Measurements from ENCODE around the gene NF2.

Gene NF2

GRCh38 chr22:29674121-29674520 is 70.7 kb downstream of the NF2 start:
- ChIA-PET POLR2A (no interaction called here), CTCF (no interaction called here)
- TF ChIP-seq SP1 (IDR thresholded peaks at IDR 0.05) (no peak), ZNF384 (IDR thresholded peaks at IDR 0.05) (no peak), FOXM1 (IDR thresholded peaks at IDR 0.05; ENCODE audit: borderline replicate concordance) (no peak), HDGF (IDR thresholded peaks at IDR 0.05; ENCODE audit: borderline replicate concordance) (no peak), SUZ12 (IDR thresholded peaks at IDR 0.05) (no peak), FOXK2 (IDR thresholded peaks at IDR 0.05) (no peak), TARDBP (IDR thresholded peaks at IDR 0.05) (no peak), LEF1 (IDR thresholded peaks at IDR 0.05; ENCODE audit: borderline replicate concordance) (no peak), ARNT (IDR thresholded peaks at IDR 0.05) (no peak), CTBP1 (IDR thresholded peaks at IDR 0.05; ENCODE audit: borderline replicate concordance) (no peak), ELF4 (IDR thresholded peaks at IDR 0.05) (no peak), NFRKB (IDR thresholded peaks at IDR 0.05) (no peak), L3MBTL2 (conservative IDR thresholded peaks at IDR 0.05) (no peak), BHLHE40 (IDR thresholded peaks at IDR 0.05; ENCODE audit: borderline replicate concordance) (no peak), FOXA1 (IDR thresholded peaks at IDR 0.05) (no peak), PKNOX1 (IDR thresholded peaks at IDR 0.05) (no peak)
- DNase-seq (ENCODE audit: extremely low spot score): no peak

- POLR2A ChIA-PET: no interaction called here
Observed at GRCh38 chr22:29679316-29679715, 75.9 kb downstream of the NF2 start.

GRCh38 chr22:29683536-29683935 is 80.1 kb downstream of the NF2 start:
- DNase-seq (ENCODE audit: extremely low spot score): no peak
- ChIA-PET POLR2A (no interaction called here), CTCF (no interaction called here)
- no peak for TF ChIP-seq FOXM1 (IDR thresholded peaks at IDR 0.05; ENCODE audit: borderline replicate concordance)
- TF ChIP-seq L3MBTL2 (conservative IDR thresholded peaks at IDR 0.05): no peak
- no peak for TF ChIP-seq LEF1 (IDR thresholded peaks at IDR 0.05; ENCODE audit: borderline replicate concordance)
- no peak for TF ChIP-seq HDGF (IDR thresholded peaks at IDR 0.05; ENCODE audit: borderline replicate concordance)
- TF ChIP-seq ZNF384 (IDR thresholded peaks at IDR 0.05): no peak
- no peak for TF ChIP-seq TARDBP (IDR thresholded peaks at IDR 0.05)
- no peak for TF ChIP-seq SP1 (IDR thresholded peaks at IDR 0.05)

More at GRCh38 chr22:29679316-29679715, 75.9 kb downstream of the NF2 start:
- TF ChIP-seq FOXK2 (IDR thresholded peaks at IDR 0.05) (no peak), PKNOX1 (IDR thresholded peaks at IDR 0.05) (no peak), FOXA1 (IDR thresholded peaks at IDR 0.05) (no peak), LEF1 (IDR thresholded peaks at IDR 0.05; ENCODE audit: borderline replicate concordance) (no peak), FOXM1 (IDR thresholded peaks at IDR 0.05; ENCODE audit: borderline replicate concordance) (no peak), ZNF384 (IDR thresholded peaks at IDR 0.05) (no peak), HDGF (IDR thresholded peaks at IDR 0.05; ENCODE audit: borderline replicate concordance) (no peak), ELF4 (IDR thresholded peaks at IDR 0.05) (no peak), BHLHE40 (IDR thresholded peaks at IDR 0.05; ENCODE audit: borderline replicate concordance) (no peak), SUZ12 (IDR thresholded peaks at IDR 0.05) (no peak), SP1 (IDR thresholded peaks at IDR 0.05) (no peak), NFRKB (IDR thresholded peaks at IDR 0.05) (no peak), TARDBP (IDR thresholded peaks at IDR 0.05) (no peak), L3MBTL2 (conservative IDR thresholded peaks at IDR 0.05) (no peak), CTBP1 (IDR thresholded peaks at IDR 0.05; ENCODE audit: borderline replicate concordance) (no peak), ARNT (IDR thresholded peaks at IDR 0.05) (no peak)
- DNase-seq (ENCODE audit: extremely low spot score): no peak
- CTCF ChIA-PET: interaction anchor here (2.2 kb wide), 1 partner anchor 10 kb away, joined by 11 read pairs; no protein-coding TSS in a partner anchor

GRCh38 chr22:29684244-29684643 is 80.8 kb downstream of the NF2 start:
- DNase-seq (ENCODE audit: extremely low spot score): no peak
- ChIA-PET CTCF (interaction anchor here (1.3 kb wide), 1 partner anchor 12 kb away, joined by 5 read pairs; no protein-coding TSS in a partner anchor), POLR2A (no interaction called here)
- no peak for TF ChIP-seq BHLHE40 (IDR thresholded peaks at IDR 0.05; ENCODE audit: borderline replicate concordance)
- TF ChIP-seq CTBP1 (IDR thresholded peaks at IDR 0.05; ENCODE audit: borderline replicate concordance): no peak
- TF ChIP-seq FOXA1 (IDR thresholded peaks at IDR 0.05): no peak
- TF ChIP-seq NFRKB (IDR thresholded peaks at IDR 0.05): no peak
- TF ChIP-seq ARNT (IDR thresholded peaks at IDR 0.05): no peak
- TF ChIP-seq ZNF384 (IDR thresholded peaks at IDR 0.05): no peak
- TF ChIP-seq ELF4 (IDR thresholded peaks at IDR 0.05): no peak
- no peak for TF ChIP-seq L3MBTL2 (conservative IDR thresholded peaks at IDR 0.05)
- no peak for TF ChIP-seq PKNOX1 (IDR thresholded peaks at IDR 0.05)
- no peak for TF ChIP-seq SUZ12 (IDR thresholded peaks at IDR 0.05)
- no peak for TF ChIP-seq HDGF (IDR thresholded peaks at IDR 0.05; ENCODE audit: borderline replicate concordance)
- no peak for TF ChIP-seq SP1 (IDR thresholded peaks at IDR 0.05)
- no peak for TF ChIP-seq LEF1 (IDR thresholded peaks at IDR 0.05; ENCODE audit: borderline replicate concordance)
- TF ChIP-seq FOXK2 (IDR thresholded peaks at IDR 0.05): no peak
- no peak for TF ChIP-seq FOXM1 (IDR thresholded peaks at IDR 0.05; ENCODE audit: borderline replicate concordance)

GRCh38 chr22:29689206-29689879 is 85.9 kb downstream of the NF2 start:
- TF ChIP-seq ARNT (IDR thresholded peaks at IDR 0.05) (no peak), NFRKB (IDR thresholded peaks at IDR 0.05) (no peak)
- no peak for DNase-seq (ENCODE audit: extremely low spot score)
- ChIA-PET POLR2A (interaction anchor here (1.2 kb wide), 1 partner anchor 12 kb away, joined by 3 read pairs; no protein-coding TSS in a partner anchor), CTCF (interaction anchor here (0.6 to 2.6 kb wide), 25 partner anchors 10 to 1466 kb away, joined by 3 to 14 read pairs (median 4); partner anchors contain the start of genes UQCR10 and ZMAT5)

GRCh38 chr22:29689880-29690213 is 86.4 kb downstream of the NF2 start:
- CTCF ChIA-PET: interaction anchor here (0.6 to 2.6 kb wide), 23 partner anchors 9 to 1465 kb away, joined by 3 to 14 read pairs (median 4); partner anchors contain the start of genes UQCR10 and ZMAT5
- POLR2A ChIA-PET: interaction anchor here (1.2 kb wide), 1 partner anchor 11 kb away, joined by 3 read pairs; no protein-coding TSS in a partner anchor
- TF ChIP-seq SP1 (IDR thresholded peaks at IDR 0.05) (no peak), FOXA1 (IDR thresholded peaks at IDR 0.05) (no peak), FOXM1 (IDR thresholded peaks at IDR 0.05; ENCODE audit: borderline replicate concordance) (no peak)
- peak; percentile 77 for DNase-seq (ENCODE audit: extremely low spot score)

All from HEK293T (cell line).